Testis (tissue), 3 donors: ENCODE results near the gene COL11A2. TPM values are rescaled to one million over a fixed set of nuclear protein-coding genes. Genes with fewer than 3 reads are reported as not detected.

Source experiments
- DNase-seq: peaks from one replicate; pipeline ENCODE4 v3.0.0-alpha.2; 2019
- H3K27ac ChIP-seq, 2 donors: fragments of 200-600 bp; sonication (generic); one replicate each; pipeline ENCODE4 v1.5.1; 2019
- H3K27me3 ChIP-seq: fragments of 200-600 bp; sonication (generic); one replicate; pipeline ENCODE4 v1.5.1; 2019
- H3K36me3 ChIP-seq: fragments of 200-600 bp; sonication (generic); one replicate; pipeline ENCODE4 v1.5.1; 2017; ENCODE audit warnings: low read depth; ENCODE audit errors: missing control alignments
- H3K4me1 ChIP-seq: fragments of 200-600 bp; sonication (generic); one replicate; pipeline ENCODE4 v1.5.1; 2019
- H3K4me3 ChIP-seq, 2 donors: fragments of 200-600 bp; sonication (generic); one replicate each; pipeline ENCODE4 v1.5.1; 2017 to 2019
- H3K9me3 ChIP-seq: fragments of 200-600 bp; sonication (generic); one replicate; pipeline ENCODE4 v1.5.1; 2017
- POLR2A ChIP-seq: fragments of 450-650 bp; IDR thresholded peaks from one replicate; pipeline ENCODE4 v1.6.1; 2017; ENCODE audit warnings: antibody characterized with exemption, mild to moderate bottlenecking, moderate library complexity
- WGBS, 2 donors: methylation state at CpG; one replicate each; pipeline ENCODE4 v1.1.5; 2018; 5-methylcytosine and 5-hydroxymethylcytosine counted together
- intact Hi-C: fragments of 100-400 bp; cut with DNase I; formaldehyde crosslinking; loops from one replicate; pipeline ENCODE4 v1.15.1; 2023; ENCODE audit warnings: low total_unique reads
- polyA plus RNA-seq: library from polyadenylated mRNA; stranded (reverse); fragments of 350-450 nt; fragmentation: Illumina TruSeq; extraction: RNeasy Lipid Tissue Mini Kit (QIAGEN cat#74804); gene quantifications from one replicate; pipeline ENCODE4 v1.2.3, GENCODE V29; 2014; ENCODE audit warnings: low read depth, low replicate concordance; ENCODE audit not compliant: insufficient read depth
- total RNA-seq, 2 donors: library from RNA; depleted of rRNA; stranded (reverse); fragments of >200 nt; gene quantifications; one replicate each; pipeline ENCODE4 v1.2.3, GENCODE V29; 2016
- TF ChIP-seq, protein P1 (sequence below), 3 experiments: fragments of 450-650 bp in 2 of 3; fragments of 200-600 bp in 1 of 3; sonication (generic) in 1 of 3; IDR thresholded peaks; one replicate each; pipeline ENCODE4 v1.5.1; 2016 to 2019; ENCODE audit warnings: antibody characterized with exemption in 3 of 3, mild to moderate bottlenecking in 2 of 3, moderate library complexity in 1 of 3

COL11A2 gene
- total and polyA plus RNA-seq, 3 donors from 2014 or later: 8.2 to 8.8 (median 8.6) TPM

DNA sequence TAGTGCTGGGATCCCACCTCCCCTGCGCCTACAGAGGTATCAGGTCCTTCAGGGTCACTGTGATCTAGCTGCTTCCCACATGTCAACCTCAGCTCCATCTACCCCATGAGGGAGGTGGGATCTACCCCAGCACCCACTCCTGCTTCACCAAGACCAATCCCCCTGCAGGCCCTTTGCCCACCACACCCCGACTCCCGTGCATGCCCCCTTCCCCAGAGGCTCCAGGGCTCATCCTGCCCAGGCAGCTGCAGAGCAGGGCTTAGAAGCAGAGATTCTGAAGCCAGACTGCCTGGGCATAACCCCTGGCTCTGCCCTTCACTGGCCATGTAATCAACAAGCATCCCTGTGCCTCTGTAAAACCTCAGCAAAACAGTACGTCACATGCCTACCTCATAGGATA is 17.5 kb downstream of the COL11A2 start:
- no peaks in the 10 kb centered on the region for H3K27me3 ChIP-seq
- H3K4me1 ChIP-seq: no peaks in the 10 kb centered on the region
- H3K4me3 ChIP-seq: no peak overlapping the region
- WGBS, 2 donors: 95 to 98% methylated on average over 4 of the region's 4 CpGs
- intact Hi-C loops: no loop called here
- DNase-seq: no peak
- H3K27ac ChIP-seq: no peak overlapping the region
- no peaks in the 10 kb centered on the region for H3K36me3 ChIP-seq
- H3K9me3 ChIP-seq: no peaks in the 10 kb centered on the region
- TF ChIP-seq POLR2A: no peak
- TF ChIP-seq, protein P1, sequence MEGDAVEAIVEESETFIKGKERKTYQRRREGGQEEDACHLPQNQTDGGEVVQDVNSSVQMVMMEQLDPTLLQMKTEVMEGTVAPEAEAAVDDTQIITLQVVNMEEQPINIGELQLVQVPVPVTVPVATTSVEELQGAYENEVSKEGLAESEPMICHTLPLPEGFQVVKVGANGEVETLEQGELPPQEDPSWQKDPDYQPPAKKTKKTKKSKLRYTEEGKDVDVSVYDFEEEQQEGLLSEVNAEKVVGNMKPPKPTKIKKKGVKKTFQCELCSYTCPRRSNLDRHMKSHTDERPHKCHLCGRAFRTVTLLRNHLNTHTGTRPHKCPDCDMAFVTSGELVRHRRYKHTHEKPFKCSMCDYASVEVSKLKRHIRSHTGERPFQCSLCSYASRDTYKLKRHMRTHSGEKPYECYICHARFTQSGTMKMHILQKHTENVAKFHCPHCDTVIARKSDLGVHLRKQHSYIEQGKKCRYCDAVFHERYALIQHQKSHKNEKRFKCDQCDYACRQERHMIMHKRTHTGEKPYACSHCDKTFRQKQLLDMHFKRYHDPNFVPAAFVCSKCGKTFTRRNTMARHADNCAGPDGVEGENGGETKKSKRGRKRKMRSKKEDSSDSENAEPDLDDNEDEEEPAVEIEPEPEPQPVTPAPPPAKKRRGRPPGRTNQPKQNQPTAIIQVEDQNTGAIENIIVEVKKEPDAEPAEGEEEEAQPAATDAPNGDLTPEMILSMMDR (IDR thresholded peaks at IDR 0.05): no peak

DNA sequence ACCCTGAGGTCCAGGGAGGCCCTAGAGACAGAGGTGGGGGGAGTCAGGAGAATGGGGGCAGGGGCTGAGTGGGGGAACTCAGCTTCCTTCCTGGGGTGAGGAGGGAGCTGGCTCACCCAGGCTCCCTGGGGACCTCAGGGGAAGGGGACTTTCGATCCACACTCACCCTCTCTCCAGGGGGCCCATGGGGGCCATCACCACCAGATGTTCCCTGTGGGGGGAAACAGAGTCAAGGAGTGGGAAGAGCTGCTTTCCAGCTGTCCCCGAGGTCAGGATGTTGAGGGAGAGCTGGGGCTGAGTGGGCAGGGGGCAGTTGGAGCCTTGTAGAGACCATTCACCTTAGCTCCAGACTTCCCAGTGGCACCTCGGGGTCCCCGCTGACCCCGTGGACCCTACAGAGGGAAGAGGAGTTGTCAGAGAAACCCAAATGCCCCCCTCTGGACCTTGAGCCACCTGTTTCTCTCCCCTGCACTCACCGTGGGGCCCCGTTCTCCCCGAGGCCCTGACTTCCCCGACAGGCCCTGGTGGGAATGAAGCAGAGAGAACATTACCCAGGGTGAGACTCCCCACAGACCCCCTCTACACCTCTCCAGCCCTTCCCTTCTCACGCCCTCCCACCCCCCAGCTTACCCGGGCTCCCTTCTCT is 18.6 kb downstream of the COL11A2 start:
- no peak for TF ChIP-seq POLR2A
- TF ChIP-seq, protein P1 (IDR thresholded peaks at IDR 0.05): no peak
- Histone ChIP-seq H3K27me3 (no peaks in the 10 kb centered on the region), H3K27ac (no peak overlapping the region), H3K36me3 (no peaks in the 10 kb centered on the region), H3K4me3 (no peak overlapping the region), H3K9me3 (no peaks in the 10 kb centered on the region), H3K4me1 (no peaks in the 10 kb centered on the region)
- DNase-seq: no peak
- intact Hi-C loops: no loop called here
- WGBS, 2 donors: 79 to 82% methylated on average over 9 to 11 of the region's 11 CpGs

DNA sequence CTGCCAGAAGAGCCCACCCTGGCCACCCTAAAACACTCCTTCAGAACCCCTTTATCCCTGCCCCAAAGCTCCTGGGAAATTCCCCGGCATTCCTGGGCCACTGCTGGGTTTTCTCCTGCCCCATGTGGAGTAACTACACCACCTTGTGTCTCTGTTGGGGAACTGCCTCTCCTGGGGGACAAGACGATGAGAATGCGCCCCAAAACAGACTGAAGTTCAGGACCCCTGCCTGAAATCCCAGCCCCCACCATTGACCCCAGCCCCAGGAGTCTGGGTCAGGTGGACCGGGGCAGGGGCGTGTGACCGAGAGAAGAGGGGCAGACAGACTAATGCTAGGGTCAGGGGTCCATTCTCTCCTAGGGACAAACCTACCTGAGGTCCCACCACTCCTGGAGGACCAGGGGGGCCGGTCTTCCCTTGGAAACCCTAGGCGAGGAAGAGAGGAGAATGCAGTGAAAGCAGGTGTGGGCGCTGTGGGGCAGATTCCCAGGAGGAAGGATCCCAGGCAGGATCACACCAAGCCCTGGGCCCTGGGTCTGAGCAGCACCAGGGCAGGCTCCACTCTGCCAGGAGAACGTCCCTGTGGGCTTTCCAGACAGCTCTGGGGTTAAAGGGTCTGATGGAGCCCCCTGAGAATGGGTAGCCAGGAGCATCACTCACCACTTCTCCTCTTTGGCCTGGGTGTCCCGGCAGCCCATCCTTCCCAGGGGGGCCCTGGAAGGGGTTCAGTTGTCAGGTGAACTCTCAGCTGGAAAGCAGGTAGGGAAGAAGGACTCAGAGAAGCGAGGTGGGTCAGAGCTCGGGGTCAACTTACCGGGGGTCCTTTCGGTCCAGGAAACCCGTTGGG is 19.4 kb downstream of the COL11A2 start:
- Histone ChIP-seq H3K36me3 (no peaks in the 10 kb centered on the region), H3K27ac (no peak overlapping the region), H3K4me3 (no peak overlapping the region), H3K9me3 (no peaks in the 10 kb centered on the region), H3K27me3 (no peaks in the 10 kb centered on the region), H3K4me1 (no peaks in the 10 kb centered on the region)
- WGBS, 2 donors: 82 to 85% methylated on average over 14 to 16 of the region's 16 CpGs
- intact Hi-C loops: no loop called here
- TF ChIP-seq, protein P1 (IDR thresholded peaks at IDR 0.05): peak in 2 of 3 experiments; percentile 15 to 33
- TF ChIP-seq POLR2A: no peak
- no peak for DNase-seq

DNA sequence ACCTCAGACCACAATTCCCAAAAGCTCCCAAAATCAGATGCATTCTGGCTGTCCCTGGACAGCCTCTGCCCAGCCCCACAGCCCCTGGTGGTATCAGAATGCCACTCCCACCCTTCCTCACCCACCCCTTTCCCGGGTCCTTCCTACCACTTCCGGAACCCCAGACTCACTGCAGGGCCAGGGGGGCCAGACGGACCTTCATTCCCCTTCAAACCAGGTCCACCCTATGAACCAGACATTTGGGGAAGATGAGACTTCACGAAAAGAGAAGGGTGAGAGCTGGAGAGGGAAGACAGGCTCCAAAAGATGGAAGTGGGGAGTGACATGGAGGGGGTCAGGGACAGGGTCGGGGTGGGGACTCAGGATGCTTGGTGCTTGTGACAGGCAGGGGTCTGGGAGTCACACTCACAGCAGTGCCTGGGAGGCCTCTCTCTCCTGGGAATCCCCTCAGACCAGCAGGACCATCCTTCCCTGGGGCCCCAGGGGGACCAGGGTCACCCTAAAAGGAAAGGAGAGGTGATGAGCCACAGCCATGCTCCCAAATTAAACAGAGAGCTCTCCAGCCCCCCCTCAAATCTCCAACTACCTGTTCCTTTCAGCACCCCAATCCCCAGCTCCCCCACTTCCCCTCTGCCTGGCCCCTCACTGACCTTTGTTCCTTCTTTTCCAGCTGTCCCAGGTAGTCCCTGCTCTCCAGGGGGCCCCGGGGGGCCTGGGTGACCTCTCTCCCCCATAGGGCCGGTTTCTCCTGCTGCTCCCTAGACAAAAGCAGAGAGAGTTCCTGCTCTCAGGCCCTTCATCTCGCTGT is 20.2 kb downstream of the COL11A2 start:
- 79 to 82% methylated on average over 7 to 8 of the region's 8 CpGs for WGBS, 2 donors
- H3K27me3 ChIP-seq: no peaks in the 10 kb centered on the region
- DNase-seq: no peak
- TF ChIP-seq POLR2A: no peak
- TF ChIP-seq, protein P1 (IDR thresholded peaks at IDR 0.05): no peak
- no peak overlapping the region for H3K4me3 ChIP-seq
- no peaks in the 10 kb centered on the region for H3K4me1 ChIP-seq
- H3K9me3 ChIP-seq: no peaks in the 10 kb centered on the region
- H3K27ac ChIP-seq: no peak overlapping the region
- intact Hi-C loops: no loop called here
- no peaks in the 10 kb centered on the region for H3K36me3 ChIP-seq
